Activated CD4-positive, alpha-beta T cell treated with anti-CD3 and anti-CD28 coated beads, Interleukin-2, amount 50 U/mL, for 24 hours (primary cell): ENCODE data around the gene NFASC.

Experiments used
- DNase-seq, 2 donors: peaks; one replicate each; pipeline ENCODE4 v3.0.0-alpha.2; 2020; ENCODE audit warnings: low read depth in 1 of 2, low spot score in 1 of 2

Gene NFASC

DNA sequence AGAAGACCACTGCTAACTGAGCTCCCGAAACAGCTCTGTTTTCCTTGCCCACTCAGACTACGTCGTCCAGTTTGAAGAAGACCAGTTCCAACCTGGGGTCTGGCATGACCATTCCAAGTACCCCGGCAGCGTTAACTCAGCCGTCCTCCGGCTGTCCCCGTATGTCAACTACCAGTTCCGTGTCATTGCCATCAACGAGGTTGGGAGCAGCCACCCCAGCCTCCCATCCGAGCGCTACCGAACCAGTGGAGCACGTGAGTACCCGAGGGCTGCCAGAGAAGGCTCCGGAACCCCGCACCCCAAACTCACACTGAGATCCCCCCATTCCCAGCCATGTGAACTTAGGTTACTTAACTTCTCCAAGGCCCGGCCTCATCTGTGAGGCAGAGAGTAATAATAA, 108.6 kb downstream of the NFASC start:
- no peak for DNase-seq

DNA sequence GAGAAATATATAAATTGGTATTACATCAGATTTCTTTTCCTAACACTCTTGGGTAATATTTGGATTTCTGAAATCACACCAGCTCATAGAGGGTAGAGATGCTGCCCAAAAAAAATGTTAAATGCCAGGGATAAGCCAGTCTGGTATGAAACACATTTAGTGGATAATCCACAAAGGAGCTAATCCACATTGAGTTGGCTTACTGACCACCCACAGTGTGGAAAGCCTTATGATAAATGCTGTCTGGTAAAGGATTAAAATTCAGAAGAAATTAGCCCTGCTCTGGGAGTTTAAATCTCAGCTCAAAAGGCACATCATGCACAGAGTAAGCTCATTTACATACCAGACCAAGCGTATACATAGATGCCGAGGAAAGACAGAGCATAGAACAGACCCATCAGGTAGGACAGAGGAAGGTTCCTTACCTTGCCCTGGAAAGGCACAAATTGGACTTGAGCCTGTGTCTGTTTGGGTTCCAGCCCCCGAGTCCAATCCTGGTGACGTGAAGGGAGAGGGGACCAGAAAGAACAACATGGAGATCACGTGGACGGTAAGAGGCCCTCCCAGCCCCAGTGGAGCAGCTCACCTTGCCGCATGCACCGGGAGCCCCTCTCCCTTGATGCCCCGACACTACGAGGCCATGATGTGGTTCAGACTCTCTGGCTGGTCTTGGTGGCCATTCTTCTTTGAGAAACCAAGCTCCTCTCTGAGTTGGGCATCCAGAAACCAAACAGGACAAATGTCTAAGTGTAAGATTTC, 109.4 kb downstream of the NFASC start:
- no peak for DNase-seq

DNA sequence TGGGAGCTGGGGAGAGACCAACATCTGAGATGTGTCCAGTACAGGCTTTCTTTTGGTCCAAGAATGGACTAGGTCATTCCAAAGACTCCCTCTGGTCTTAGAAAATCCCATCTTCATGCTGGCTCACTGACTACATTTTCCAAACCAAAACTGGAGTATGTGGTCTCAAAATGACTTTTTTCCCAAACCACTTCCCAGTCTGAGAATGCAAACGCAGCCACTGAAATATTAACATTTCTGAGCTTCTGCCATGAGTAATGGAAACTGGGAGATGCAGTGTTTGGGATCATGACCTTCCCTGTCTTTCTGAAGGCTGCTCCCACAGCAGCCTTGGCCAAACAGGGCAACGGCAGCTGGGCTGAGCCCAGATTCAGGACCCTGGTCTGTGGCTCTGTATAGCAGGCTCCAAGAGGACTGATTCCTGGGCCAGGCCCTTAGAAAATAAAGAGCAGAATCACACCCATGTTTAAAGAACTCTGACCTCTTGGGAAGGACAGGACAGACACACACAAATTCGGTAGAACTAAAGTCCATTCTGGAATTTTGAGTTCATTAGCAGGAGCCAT, 110.3 kb downstream of the NFASC start:
- no peak for DNase-seq

DNA sequence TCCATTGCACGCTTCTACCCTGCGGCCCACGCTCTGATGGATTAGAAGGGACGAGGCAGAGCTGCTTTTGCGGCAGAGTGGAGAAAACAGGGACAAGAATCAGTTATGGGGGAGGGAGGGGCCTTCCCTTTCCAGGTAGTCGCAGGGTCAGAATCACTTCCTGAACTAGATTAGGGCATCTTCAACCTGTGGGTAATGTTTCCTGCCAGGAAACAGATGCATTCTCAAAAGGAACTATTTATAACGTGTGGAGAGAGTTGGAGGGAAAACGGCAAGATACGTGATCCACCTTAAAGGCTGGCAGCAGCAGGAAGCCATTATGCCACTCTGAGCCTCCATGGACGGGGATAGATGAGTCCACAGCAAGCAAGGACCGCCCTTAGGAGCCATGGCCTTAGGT, 112.5 kb downstream of the NFASC start:
- no peak for DNase-seq

DNA sequence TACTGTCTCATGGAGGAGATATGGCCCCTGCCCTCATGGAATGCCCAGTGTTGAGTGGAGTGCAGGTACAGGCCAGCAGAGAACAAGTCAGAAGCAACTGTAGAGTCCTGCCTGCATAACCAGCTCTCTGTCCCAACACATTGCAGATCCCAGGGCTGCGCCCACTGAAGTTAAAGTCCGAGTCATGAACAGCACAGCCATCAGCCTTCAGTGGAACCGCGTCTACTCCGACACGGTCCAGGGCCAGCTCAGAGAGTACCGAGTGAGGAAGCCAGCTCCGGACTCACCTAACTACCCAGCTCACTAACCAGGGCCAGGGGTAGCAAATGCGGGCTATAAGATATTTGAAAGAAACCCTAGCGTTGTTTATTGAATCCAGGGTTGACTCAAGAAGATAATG, 113.2 kb downstream of the NFASC start:
- no peak for DNase-seq

DNA sequence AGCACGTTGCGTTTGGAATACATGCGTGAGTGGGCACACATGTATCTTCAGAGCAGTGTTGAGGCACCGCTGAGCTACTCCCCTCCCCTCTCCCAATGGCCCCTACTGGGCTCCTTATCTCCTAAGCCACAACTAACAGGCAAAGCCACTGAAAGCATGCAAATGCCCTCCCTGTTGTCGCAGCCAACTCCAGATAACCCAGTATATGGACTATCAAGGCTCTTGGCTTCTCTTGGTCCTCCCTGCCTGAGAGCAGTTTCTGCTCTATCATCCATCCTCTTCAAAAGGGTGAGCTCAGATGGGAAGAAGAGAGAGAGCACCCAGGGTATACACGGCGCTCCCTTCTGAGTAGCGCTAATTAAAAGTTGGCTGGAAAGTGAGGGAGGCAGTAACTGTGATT, 113.8 kb downstream of the NFASC start:
- no peak for DNase-seq

DNA sequence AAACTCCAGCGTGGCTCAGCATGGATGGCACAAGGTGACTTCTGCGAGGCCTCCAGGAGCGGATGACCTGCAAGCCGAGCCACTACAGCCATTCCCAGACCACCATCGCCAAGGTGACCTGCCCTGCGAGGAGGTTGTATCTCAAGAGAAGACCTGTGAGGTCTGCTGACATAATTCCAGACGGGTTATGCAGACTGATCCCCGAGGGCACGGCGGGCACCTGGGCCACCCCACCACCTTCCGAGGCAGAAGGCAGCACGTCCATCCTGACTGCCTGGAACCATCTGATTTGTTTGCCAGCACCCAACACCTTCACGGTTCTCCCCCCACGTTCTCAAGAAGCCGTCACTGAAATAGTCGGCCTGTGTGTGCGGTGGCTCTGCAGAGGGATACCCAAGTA, 115.5 kb downstream of the NFASC start:
- DNase-seq: no peak

DNA sequence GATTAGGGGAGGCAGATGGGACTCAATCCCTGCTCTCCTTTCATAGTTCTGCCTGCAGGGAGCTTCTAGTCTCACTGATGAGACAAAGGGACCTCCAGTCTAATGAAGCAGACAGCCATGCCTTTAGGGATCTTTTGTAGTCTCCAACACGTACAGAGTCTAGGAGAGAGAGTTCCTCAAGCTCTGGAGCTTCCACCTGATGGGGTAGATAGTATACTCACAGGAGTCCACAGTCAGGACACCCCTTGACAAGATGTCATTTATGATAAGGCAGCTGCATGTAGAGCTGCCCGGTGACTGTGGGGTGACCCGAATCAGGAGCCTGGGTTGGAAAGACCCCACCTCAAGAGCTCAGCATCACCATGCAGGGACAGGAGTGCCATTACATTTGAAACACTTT, 117.0 kb downstream of the NFASC start:
- no peak for DNase-seq

DNA sequence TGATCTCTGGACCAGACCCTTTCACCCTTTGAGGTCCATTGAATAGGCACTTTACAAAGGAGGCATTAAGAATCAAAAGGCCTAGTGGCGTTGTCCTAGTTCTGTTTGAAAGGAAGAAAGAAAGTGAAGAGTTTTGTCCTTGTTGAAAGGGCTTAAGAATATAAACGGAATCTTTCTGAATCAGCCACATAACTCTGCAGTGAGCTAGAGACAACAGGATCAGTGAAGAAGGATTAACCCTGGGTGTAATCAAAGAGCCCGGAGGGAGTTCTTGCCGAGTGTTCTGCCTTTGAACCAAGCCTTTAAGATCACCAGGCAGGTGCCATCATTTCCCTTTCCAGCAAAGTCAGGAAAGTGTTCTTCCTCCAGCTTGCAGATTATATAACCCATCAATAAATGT, 117.5 kb downstream of the NFASC start:
- no peak for DNase-seq

DNA sequence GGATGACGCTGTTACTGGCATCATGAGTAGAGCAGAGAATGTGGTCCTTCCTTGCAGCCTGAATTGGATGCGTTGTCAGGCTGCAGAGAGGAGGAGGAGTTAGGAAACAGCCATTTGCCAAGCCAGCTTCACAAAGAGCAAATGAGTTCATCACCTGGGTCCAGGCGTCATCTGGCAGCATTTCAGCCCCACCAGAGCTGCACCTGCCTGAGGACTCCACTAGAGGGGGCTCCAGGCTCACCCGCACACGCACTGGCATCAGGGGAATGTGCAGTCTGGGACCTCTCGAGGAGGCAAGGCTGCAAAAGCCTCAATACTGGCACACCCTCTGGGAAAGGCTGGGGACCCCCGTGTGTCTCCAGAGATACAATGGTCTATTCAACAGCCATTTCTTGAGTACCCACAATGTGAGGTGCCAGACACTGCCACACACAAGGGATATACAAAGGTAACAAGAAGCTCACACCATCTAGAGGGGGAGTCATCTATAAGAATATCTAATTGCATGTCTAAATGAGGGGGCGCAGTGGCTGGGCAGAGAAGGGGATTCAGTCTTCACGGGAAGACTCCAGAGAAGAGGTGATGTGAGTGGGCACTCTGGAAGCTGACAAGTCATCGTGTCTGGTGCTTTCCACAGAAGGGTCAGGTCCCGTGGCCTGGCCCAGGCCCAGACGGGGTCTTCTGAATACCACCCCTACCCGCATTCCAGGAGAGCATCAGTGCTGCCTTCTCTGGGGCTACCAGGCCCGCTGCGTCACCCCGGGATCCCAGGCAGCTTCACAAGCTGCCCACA, 118.8 kb downstream of the NFASC start:
- peak; percentile 11 to 45 for DNase-seq

DNA sequence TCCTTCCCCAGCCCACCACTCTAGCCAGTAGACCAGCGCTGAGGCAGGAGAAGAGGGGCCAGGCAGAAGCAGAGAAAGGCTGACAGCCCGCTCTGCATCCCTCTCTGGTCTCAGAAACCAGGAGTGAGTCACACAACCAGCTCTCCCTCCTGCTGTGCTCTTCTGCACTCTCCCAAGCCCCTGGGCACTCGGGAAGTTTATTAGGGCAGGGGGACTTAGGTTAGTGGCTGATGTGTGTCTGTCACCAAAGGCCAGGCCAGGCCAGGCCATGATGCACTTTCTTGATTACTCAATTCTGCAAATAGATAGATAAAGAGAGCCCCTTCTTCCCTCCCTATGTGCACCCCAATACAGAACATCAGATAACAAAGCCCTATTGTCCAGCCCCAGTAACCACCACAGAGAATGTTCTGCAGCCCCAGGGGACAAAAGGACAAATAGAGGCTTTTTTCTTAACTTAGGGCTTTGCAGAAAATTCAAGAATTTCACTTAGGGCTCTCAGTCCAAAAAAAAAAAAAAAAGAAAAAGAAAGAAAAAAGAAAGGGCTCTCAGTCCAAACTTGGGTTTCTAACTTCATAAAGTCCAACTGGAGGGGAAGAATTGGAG, 119.5 kb downstream of the NFASC start:
- DNase-seq: no peak

DNA sequence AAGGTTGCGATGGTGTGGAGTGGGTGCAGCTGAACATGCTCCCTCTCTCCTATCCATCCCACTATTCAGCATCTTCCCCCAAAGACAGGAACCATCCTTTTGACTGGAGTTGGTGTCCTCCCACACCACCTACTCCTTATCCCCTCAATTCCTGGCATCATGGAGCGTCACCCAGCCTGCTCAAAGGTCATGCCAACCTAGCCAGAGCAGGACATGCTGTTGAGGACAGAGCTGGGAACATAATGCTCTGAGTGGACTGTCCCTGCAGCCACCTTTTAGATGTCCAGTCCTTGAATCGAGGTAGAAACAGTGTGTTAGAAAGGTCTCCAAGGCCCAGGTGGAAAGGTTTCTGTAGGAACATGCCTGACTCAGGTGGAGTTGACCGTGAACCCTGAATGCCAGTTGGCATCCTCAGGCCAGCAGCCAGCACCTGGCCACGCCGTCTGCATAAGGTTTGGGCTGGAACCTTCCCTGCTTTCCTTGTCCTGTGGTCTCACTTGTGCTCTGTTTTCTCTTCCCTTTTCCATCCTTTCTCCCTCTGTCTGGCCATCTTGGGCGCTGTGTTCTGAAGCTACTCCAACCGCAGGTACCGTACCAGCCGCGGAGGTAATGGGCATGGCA, 120.2 kb downstream of the NFASC start:
- DNase-seq: no peak

DNA sequence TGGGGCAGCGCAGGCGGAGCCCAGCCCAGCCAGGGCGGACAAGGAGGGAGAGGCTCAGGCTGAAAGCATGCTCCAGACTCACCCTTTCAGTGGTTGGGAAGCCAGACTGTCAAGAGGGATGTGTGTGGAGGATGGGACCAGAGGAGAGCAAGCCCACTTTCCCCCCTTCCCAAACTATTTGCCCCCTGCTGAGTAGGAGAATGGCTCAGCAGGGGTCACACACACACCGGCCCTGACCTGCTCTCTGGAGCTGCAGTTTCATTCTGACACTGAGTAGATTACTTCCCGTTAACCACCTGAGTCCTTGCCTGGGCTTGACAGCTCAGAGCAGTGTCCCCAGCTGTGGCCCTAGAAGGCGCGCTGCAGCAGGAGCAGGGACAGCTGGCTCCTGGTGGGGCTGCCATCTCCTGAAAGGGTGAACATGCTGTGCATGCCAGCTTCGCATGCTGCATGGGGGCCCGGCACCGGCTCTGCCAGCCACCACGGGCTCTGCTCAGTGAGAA, 120.7 kb downstream of the NFASC start:
- DNase-seq: no peak

DNA sequence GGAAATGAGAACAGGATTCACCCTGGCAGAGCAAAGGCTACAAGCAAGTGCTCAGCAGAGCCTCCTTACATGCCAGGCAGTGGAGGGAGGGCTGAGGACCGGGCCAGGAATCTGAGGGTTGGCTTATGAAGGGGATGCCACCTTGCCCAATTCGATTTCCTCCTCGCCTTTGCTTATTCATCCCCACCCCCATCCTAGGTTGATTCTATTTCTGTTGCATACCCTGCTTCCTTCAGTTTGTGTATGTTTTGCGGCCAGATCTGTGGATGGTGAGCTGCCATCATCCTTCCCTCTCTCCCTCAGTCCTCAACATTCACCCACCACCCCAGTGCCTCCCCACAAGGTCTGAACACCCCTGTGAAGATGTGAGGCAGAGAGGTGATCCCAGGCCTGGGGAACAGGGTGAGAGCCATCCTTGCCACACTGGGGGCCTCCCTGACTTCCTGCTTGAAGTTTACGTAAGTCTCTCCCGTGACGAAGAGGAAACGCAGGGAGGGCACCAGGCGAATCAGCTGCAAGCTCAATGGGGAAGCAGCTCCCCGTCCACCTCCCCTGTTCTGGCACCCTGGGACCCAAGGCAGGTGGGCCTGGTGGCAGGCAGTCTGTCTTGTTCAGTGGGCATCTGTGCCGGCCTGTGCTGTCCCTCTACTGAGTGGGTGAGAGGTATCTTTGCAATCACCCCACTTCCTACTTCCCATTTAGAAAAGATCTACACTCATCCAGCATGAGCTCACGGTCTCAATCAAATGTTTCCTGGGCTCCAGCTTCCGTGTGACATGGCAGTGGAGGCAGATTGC, 121.7 kb downstream of the NFASC start:
- no peak for DNase-seq

DNA sequence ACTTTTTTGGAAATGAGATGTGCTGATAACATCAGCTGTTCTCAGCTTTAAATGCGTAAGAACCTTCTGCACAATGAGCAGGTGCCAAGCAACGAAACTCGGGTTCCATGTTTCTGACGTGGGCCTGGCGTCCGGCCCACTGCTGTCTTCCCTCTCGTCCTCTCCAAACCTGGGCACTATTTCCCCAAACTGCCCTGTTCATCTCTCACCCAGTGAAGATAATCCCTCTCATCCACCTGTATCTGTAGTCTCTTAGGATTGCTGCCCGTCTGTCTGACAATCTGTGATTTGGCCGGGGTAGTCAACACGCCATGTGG, 122.3 kb downstream of the NFASC start:
- no peak for DNase-seq

DNA sequence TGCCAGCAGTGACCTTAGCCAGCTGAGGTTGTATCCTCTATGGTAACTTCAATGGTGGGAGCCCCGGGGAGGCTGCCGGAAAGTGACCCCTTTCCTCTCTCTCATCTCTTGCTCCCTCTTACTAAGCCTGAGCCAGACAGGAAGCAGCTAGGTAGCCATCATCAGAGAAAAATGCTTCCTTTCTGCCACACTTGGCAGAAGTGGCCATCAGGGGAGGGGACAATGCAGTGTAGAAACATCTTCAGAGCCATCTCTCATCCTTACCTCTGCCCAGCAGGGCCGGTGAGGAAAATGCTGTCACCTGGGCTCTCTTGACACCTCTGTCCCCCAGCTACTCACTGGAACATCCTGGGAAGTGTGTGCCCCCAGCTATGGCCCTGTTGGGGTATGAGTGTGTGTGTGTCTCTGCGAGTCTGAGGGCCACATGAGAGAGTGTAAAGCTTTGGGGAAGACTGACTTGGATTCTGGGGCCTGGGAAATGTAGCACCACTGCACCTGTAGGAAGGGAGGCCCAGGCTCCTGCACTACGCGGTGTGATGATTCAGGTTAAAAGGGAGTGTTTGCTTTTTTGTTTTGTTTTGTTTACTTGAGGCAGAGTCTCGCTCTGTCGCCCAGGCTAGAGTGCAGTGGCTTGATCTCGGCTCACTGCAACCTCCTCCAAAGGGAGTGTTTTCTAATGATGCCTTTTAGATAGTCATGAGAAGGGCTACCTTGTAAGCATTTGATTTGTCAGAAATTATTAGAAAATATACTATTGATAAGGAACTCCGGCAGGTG, 123.6 kb downstream of the NFASC start:
- no peak for DNase-seq

DNA sequence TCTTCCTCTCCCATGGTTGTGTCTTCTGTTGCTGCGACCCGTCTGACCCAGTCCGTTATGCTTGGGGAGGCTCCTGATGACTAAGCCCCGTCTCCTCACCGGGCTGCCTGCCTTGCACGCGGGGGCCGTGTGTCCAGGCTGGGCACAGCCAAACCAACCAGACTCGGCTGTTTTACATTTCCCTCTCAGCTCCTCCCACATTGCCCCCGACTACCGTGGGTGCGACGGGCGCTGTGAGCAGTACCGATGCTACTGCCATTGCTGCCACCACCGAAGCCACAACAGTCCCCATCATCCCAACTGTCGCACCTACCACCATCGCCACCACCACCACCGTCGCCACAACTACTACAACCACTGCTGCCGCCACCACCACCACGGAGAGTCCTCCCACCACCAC, 126.3 kb downstream of the NFASC start:
- no peak for DNase-seq

DNA sequence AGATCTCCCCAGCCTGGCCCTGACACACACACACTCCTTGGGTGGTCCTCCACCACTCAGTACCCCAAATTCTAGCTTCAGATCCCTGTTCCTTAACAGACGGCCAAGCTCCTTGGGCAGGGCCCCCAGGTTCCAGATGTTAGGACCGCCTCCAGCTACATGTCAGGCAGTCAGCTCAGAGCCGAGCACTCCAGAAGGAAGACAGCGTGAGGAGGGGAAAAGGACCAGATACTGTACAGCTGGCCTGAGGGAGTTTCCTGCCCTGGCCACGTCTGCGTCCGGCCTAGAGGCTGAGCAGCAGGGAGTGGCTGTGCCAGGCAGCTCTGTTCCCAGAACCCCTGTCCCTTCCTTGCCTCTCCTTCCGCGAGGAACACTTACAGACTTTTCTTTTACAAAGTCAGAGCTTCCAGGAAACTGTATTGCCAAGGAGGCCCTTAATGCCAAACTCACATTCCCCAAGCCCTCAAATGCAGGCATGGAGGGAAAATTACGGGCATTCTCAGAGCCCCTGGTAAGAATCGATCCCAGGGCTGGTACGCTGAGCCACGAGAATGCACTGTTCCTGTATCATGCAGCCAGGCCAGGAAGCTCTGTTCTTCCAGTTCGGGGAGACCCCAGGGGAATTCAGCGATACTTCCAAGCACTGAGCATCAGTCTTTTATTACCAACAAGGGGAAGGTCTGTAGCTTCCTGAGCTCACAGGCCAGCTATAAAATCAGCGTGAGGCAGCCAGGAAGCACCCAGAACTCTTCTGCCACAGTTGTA, 127.1 kb downstream of the NFASC start:
- no peak for DNase-seq

DNA sequence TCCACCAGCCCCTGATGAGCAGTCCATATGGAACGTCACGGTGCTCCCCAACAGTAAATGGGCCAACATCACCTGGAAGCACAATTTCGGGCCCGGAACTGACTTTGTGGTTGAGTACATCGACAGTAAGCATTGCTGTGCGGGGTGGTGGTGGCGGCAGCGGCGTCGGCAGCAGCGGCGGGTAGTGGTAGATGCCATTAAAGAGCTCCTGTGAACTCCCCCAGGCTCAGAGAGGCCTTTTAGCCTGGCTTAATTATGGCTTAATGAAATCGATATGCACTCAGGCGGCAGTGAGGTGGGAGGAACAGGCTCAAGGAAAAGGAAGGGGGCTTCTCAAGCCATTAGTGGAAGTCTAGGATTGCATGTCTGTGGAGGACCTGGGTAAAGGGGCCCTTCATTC, 130.5 kb downstream of the NFASC start:
- no peak for DNase-seq
